DMS 273 (cell line): Measurements from ENCODE around the gene TCAP.

Experiments used
- DNase-seq: peaks from one replicate; lab custom pipeline; 2025; ENCODE audit not compliant: unreplicated experiment; lab: John Stamatoyannopoulos, UW

Gene TCAP, protein sequence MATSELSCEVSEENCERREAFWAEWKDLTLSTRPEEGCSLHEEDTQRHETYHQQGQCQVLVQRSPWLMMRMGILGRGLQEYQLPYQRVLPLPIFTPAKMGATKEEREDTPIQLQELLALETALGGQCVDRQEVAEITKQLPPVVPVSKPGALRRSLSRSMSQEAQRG

DNA sequence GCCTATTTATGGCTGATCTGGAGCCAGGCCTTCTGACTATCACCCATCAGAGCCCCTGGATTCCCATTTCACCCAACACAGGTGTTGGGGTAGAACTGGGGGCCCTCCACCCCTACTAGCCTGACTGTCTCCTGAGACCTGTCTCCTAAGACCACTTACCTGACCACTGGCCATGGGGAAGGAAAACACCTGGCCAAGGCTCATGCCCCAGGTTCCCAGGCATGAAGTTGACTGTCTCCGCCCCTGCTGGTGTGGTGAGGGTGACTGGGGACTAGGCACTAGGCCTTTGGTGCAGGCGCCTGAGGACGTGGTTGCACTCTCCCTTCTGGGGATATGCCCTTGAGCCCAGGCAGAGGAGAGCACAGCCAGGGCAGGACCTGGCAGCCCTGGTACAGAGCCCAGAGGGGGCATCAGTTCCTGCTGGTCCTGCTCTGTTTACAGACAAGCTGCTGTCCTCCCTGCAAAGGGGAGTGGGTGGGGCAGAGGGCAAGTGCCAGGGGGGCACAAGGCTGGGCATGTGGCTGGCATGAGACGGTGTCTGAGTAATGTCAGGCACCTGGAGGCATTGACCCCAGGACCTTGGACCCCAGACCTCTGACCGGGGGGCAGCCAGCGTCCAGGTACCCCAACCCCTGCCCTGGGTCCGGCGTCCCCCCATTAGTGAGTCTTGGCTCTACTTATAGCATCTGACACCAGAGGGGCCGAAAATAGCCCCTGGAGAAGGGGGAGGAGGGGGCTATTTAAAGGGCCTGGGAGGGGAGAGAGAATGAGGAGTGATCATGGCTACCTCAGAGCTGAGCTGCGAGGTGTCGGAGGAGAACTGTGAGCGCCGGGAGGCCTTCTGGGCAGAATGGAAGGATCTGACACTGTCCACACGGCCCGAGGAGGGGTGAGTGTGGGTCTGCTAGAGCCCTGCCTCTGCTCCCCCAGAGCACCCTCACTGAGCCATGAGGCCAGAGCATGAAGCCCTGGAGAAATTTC, at the start of gene TCAP:
Gene TCAP (plus strand): TSS at position 769 of the 981 bp plus-strand sequence. CDS start 11 bp downstream, at position 780.
- no peak for DNase-seq

DNA sequence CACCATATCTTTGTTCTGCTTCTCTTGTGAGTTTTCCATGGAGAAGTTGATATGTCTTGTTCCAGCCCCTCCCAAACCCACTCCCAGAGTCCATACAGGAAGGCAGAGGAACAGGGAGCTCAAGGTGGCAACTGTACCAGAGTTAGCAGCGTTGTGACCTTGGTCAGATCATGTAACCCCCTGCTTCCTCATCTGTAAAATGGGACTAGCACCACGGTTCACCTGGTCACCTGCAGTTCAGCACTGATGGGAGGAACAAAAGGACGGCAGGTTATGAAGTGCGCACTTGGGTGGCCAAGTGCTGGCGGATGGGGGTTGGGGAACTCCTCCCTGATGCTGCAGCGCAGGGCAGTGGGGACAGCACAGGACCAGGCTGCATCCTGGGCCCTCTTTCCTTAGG, 49.7 kb upstream of the TCAP start:
- DNase-seq = no peak

DNA sequence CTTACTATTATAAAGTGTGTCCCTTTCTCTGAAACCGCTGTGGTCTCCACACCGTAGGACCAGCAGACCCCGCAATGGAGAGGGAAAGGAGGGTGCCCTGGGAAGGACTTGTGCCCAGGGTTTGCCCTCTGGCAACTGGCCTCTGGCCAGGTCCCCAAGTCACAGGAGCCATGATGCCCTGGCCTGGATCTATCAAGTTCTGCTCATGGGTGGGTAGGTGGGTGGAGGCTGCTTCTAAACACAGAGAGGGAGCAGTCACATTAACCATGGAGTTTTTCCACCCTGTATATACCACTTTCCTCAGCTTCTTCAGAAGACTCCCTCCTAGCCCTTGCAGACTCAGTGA, 48.1 kb upstream of the TCAP start:
- DNase-seq = no peak

DNA sequence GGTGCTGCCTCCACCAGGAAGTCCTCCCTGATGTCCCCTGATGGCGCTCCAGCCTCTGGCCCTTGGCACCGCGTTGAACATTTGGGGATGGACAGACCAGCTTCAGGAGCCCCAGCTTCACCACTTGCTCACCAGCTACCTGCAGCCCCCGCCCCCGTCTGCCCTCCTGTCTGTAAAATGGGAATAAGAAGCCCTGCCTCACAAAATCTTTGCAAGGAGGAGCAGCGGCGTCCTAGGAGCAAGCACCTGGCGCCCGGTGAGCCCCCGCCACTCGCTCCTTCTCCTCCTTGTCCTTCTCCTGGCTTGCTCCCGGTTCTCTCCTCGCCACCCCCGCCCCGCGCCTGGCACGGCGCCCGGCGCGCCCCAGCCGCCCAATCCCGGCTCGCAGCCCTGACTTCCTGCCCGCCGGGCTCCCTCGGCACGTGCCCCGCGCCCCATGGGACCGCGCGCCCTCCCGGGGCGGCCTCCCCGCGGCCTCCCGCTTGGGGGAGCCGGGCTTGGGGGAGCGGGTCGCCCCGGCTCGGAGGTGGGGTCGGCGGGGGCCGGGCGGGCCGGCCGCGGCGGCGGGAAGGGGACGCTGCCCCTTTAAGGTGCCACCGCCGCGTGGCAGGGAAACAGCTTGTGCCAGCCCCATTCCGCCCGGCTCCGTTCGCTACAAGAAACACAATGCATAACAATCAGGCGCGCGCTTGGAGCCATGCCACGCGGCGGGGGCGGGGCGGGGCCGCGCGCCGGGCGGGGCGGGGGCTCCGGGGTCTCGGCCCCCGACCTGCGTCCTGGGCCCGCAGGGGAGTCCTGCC, 47.5 kb upstream of the TCAP start:
- peak; percentile 91 for DNase-seq

DNA sequence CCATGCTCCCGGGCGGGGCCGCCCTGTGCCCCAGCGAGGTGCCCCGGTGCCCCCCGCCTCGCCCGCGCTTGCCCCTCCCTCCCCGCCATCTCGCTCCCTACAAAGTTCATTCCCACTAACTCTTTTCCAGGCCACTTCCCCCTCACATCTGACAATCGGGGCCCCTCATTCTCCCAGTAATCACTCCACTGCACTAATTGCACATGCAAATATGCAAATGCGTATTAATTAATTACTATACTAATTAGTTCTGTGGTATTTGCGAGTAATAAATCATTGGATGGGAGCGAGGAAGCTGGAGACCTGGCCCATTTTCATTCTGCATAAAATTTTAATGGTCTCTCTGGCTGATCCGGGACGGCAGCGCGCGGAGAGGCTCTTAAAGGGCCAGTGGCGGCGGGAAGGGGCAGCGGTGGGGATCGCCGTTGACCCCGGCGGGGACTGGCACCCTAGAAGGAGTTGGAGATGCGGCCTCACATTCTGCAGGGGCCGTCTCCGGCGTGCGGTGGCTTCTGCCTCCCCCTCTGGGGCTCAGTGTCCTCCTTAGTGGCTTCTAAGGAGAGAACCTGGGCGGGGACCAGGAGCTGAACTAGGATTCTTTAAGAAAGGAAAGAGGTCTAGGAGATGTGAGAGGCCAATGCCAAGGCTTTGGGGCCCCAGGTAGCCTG, 46.8 kb upstream of the TCAP start:
- peak; percentile 73 for DNase-seq

DNA sequence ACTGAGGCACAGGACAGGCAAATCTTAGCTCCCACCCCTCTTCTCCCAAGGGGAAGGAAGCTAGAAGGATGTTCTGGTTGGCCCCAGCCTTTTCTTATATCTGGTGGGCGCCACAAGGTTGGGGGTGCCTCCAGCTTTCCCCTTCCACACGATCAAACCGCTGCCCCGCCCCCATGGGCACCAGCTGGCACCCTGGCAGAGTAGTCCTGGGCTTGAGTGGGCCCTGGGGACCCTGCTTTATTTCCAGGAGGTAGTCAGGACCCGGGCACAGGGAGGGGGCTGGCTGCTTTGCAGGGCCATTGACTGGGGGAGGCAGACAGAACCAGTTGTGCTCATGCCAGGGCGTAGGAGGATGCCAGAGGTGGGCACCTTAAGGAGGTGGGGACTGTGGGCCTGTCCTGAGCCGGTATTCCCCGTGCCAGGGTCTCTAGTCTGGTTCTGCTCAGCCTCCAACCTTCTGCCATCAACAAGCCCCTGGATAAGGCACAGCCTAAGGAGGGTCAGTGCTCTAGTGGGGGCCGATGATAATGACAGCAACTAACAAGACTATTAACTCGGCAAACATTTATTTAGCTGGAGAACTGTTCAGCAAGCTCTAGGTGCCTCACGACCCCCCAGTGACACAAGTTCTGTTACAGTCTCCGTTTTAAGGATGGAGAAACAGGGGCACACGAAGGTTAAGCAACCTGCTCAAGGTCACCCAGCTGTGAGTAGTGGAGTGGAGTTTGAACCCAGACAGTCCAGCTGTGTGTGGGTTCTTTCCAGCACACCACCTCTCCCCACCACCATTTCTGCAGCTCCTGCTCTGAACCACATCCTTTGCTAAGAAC, 46.0 kb upstream of the TCAP start:
- peak; percentile 57 for DNase-seq

DNA sequence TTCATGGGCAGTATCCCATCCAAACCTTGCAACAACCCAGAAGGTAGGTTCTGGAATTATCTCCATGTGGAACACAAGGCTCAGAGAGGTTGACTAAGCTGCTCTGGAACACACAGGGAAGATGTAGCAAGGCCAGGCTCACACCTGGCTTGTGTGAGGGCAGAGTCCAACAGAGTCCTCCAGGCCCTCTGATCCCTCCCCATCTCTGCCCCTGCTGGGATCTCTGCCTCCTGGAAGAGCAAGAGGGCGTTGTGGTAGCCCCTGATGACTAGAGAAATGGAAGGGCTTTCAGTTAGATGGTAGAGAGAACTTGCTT, 45.4 kb upstream of the TCAP start:
- DNase-seq = no peak

DNA sequence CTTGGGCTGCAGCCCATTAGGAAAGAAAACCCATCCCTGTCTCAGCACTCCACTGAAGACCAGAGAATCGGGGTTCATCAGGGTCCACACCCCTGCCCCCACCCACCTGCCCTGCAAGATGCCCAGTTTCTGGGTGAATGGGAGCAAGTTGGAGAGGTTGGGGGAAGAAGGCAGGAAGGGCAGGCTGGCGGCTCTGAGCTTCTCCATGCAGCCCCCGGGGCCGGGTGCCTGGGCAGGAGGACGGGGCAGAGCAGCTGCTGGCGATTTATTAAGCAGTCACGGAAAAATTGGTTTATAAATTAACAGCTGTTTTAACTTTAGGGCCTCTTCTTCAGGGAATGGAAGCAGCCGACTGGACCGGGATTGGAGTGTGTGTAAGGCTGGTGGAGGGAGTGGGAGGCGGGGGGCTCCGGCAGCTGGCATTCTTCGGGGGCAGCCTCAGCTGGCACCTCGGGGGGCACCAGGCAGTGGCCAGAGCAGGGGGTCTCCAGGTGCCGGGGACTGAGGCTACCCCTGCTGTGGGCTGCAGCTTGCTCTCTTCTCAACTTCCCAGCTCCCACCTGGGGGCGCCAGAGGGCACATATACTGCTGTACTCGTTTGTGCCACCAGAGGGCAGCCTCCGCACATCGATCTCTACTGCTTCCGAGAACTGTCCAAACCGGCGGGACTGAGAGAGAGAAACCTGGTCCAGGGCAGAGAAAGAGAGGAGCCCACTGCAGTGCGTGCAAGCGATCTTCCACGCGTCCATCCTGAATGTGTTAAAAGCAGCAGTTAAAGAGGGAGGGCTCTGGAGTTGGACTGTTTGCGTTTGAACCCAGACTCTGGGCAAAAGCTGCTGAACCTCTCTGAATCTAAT, 43.4 kb upstream of the TCAP start:
- peak; percentile 91 for DNase-seq

DNA sequence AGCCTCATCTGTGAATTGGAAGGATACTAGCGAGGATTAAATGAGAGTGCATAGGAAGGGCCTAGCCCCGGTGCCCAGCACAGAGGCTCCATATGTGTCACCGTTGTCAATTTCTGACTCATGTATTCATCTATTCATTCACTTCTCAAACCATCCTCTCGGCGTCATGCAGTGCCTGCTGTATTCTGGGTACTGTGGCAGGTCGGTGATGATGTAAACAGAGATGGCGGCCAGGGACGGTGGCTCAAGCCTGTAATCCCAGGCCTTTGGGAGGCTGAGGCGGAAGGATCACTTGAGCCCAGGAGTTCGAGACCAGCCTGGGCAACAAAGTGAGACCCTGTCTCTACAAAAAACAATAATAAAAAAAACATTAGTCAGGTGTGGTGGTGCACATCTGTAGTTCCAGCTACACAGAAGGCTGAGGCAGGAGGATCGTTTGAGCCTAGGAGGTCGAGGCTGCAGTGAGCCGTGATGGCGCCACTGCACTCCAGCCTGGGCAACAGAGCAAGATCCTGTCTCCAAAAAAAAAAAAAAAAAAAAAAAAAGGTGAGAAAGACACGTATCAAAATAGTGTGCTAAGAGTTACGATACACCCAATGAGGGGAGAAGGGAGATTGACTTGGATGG, 42.7 kb upstream of the TCAP start:
- DNase-seq = no peak

DNA sequence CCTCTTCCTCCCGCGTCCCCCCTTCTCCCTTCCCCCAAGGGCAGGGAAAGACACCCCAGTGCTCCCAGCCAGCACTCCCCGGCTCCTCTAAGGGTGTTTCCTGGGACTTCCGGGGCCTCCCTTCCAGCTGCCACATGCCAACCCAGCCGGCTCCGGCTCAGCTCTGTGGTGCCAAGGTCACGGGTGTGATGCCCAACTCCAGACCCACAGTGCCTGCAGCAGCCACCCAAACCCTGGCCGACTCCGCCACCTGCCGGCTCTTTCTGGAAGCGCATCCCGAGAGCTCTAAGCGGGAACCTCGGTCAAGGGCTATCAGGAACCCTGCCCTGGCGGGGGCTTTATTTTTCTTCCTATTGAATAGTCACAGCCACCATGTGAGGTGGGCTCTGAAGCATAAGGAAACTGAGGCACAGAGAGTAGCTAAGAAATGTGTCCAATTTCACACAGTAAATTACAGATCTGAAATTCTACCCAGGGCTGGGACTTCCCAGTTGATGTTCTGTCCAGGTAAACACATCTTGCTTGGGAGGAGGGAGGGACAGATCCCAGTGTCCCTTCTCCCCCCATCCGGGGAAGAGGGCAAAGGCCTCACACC, 41.7 kb upstream of the TCAP start:
- peak; percentile 93 for DNase-seq

DNA sequence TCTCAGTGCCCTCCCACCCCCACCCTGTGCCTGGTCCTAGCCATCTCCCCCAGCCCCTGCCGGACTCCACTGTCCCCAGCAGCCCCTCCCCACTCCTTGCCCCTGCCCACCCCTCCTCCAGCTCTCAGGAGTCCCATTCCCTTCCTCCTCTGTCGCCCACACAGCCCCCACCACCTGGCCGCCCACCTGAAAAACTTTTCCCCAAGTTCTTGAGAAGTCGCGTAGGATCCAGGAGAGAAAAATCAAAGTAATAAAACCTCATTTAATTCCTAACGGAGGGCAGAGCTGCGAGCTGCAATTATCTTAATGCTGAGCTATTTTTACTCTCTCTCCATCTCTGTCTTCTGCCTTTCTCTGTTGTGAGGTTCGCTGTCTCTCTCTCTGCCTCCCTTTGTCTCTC, 40.8 kb upstream of the TCAP start:
- no peak for DNase-seq

DNA sequence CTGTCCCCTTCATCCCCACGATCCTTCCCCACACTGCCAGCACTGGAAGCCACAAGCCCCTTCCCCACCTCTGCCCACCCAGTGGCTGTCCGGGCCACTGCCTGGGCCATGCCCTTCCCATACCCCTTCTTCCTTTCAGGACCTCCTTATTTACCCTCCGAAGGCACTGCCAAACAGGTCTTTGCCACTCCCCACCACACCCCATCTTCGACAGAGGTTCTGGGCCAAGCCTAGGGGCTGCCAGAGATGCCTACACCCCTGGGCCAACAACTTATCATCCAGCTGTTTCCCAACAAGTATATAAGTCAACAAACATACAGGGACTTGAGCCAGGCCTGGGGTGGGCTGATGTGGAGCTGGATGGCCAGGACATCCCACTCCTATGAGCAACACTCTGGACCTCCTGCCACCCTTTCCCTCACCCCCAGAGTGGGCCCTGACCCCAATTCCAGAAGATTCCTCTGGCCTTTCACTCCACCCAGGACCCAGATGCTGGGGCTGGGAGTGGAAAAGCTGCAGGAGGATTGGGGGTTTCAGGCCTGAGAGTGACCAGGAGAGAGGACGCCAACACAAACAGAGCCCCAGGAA, 39.9 kb upstream of the TCAP start:
- DNase-seq = no peak

DNA sequence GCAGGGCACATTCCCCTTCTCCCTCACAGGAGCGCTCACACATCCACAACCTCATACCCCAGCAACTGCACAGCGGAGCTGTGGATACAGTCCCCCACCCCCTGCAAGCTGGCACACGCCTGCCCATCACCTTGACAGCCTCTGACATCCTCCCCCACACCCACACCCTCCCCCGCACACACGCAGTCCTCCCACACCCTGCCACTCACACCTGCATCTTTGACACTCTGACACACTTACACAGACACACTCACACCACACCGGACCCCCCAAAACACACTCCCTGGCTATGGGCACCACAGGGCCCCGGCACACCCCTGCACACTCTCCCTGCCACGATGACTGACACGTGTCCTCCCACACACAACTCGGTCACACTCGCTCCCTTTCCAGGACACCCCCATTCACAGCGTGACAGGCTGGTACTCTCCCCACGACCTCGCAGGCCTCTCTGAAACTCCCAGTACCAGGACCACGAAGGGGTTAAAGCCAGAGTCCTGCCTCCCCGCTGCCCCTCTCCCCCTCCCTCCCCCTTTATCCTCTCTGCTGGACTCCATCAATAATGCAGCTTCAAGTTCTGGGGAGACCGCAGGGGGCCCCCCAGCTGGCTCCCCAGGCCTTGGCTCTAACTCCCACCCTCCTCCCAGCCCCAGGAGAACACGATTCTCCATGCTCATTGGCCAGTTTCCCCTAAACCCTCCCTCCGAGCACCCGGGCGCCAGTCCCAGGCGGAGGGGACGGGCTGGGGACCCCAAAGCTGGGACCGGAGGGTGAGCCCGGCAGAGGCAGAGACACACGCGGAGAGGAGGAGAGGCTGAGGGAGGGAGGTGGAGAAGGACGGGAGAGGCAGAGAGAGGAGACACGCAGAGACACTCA, 38.7 kb upstream of the TCAP start, which contains the start of gene PPP1R1B:
Gene PPP1R1B (plus strand): TSS at position 782 of the 876 bp plus-strand sequence. CDS start 441 bp downstream, outside the sequence.
- DNase-seq = peak; percentile 39

DNA sequence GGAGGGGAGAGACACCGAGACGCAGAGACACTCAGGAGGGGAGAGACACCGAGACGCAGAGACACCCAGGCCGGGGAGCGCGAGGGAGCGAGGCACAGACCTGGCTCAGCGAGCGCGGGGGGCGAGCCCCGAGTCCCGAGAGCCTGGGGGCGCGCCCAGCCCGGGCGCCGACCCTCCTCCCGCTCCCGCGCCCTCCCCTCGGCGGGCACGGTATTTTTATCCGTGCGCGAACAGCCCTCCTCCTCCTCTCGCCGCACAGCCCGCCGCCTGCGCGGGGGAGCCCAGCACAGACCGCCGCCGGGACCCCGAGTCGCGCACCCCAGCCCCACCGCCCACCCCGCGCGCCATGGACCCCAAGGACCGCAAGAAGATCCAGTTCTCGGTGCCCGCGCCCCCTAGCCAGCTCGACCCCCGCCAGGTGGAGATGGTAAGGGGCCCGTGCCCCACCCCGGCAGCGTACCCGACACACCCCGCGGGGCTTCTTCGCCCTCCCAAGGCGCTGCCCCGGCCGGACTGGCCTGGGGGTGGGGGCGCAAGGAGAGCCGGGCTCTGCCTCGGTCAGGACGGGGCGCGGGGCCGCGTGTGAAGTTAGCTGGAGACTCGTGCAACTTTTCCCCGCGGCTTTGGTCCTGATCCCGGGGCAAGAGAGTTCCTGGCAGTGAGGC, 38.0 kb upstream of the TCAP start:
- peak; percentile 39 for DNase-seq

DNA sequence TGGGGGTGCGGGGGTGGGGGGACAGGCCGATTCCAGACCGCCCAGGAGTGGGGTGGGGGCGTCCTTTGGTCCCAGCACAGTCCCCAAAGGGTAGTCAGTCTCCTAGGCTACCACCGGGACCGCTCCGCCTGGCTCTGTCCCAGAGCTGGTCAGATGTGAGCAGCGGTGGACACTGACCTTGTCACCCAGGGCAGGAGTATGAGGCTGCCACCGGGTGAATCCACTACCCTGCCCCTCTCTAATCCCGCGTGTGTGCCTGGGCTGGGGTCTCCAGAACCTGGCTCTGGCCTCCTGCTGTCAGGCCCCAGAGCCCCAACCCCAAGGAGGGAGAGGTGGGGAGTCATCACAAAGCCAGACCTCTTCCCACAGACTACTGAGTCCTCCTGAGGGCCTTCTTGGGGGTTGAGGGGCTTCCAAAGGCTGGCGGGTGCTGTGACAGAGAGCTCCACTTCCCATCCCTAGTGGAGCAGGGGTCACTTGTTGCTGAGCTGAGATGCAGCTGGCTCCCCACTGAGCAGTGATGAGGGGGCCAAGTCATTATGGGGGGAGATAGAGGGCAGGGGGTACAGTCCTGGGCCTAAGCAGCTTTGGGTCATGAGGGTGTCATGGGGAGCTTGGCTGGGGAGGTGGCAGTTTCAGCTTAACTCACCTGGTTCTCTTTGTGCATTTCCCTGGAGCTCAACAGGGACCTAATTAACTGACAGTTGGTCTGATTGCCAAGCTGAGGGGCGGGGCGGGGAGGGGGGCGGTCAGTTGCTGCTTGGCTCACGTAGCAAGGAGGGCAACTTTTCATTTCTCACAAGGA, 37.2 kb upstream of the TCAP start:
- peak; percentile 58 for DNase-seq
